Fibroblast of skin of scalp (primary cell): ENCODE data around the gene TEKT2.

Experiments
- DNase-seq: peaks from one replicate; pipeline ENCODE4 v3.0.0-alpha.2; 2013

The TEKT2 gene

DNA sequence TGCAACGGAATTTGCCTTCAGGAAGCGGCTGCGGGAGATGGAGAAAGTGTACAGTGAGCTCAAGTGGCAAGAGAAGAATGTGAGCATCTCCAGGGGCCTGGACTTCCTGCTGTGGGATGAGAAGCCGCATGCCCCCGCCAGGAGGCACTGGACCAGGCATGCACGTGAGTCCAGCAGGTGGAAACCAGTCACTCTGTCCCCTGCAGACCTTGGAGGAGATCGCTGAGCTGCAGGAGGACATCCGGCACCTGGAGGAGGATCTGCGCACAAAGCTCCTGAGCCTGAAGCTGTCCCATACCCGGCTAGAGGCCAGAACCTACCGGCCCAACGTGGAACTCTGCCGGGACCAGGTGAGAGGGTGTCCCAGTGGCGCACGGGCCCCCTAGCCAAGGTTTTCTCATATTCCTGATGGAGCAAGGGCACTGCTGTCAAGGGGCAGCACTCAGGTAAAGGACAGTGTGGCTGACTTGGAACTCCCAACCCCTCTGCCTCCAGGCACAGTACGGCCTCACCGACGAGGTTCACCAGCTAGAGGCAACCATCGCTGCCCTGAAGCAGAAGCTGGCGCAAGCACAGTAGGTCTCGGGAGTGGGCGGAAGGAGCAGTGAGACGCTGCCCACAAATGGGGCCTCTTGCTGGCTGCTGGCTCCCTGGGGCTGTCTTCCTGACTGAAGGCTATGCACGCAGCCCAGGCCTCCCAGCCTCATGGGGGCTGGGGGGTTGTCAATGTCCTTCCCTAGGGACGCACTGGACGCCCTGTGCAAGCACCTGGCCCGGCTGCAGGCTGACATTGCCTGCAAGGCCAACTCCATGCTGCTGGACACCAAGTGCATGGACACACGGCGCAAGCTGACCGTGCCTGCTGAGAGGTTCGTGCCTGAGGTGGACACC lies 3.6 kb downstream of the TEKT2 start:
- no peak for DNase-seq

DNA sequence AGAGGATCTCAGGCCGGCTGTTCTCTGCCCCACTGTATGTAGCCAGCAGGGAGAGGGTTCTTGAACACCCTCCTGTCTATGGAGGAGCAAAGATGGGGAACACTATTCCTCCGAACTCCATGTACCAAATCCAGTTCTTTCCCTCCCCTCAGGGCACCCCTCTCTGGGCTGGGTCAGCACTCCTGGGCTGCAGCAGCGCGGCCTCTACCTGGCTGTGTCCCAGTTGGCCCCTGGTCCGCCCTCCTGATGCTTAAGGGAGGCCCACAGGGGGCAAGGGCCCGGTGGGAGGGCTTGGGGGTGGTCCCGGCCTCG lies 4.3 kb downstream of the TEKT2 start:
- no peak for DNase-seq

DNA sequence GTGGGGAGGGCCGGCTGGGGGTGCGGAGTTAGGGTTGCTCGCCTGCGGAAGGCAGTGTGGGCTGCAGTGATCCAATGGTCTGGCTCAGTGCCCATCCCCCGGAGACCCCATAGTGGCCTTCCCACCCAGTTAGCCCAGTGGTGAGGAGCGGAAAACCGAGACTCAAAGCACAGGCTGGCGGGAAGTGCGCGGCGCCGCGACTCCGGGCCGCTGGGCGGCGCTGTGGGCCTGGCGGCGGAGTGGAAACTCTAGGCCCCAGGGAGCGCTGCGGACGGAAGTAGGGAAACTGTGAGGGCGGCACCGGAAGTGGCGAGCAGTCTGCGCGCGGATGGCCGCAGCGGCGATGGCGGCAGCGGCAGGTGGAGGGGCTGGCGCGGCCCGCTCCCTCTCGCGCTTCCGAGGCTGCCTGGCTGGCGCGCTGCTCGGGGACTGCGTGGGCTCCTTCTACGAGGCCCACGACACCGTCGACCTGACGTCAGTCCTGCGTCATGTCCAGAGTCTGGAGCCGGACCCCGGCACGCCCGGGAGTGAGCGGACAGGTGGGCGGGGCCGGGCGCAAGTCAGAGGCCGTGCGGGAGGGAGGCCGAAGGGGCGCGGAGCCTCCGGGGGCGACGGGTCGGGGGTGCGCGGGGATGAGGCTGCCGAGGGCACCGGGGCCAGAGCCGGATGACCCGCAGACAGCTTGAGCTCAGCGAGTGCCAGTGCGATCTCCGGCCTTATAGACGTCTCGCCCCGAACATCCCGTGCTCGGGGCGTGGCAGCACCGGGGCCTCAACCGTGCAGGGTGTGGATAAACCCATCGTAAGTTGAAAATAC lies 4.9 kb downstream of the TEKT2 start, which contains the start of gene ADPRS:
Gene ADPRS (plus strand): TSS at position 316 of the 816 bp plus-strand sequence. CDS start 13 bp downstream, at position 329.
- peak; percentile 89 for DNase-seq

DNA sequence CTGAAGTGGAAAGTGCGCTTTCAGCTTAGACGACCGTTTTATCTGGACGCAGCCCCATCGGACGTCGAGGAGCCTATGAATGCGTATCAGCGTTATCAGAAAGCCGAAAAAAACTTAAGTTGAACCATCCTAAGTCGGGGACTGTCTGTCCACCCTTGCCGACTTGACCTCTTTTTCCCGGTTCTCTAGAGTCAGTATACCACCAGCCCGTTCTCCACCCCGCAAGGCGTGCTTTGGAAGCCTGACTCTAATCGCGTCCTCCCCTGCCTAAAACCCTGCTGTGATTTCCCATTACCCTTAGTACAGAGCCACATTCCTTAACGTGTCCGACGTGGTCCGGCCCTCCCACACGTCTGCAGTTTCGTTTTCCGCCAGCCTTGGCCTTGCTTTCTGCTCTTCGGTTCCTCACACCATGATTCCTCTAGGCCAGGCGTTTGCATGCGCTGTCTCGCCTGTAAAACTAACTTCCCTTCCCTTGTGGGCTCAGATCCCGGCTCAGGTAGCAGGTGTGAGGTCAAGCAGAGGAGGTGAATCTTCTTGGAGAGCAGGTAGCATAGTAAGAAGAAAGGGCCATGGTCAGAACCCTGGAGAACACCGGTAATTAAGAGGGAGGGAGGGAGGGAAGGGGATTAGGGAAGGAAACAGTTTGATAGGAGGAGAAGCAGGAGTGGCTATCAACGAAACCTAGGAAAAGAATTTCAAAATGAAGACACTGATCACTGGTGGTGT lies 5.7 kb downstream of the TEKT2 start:
- DNase-seq = peak; percentile 59

DNA sequence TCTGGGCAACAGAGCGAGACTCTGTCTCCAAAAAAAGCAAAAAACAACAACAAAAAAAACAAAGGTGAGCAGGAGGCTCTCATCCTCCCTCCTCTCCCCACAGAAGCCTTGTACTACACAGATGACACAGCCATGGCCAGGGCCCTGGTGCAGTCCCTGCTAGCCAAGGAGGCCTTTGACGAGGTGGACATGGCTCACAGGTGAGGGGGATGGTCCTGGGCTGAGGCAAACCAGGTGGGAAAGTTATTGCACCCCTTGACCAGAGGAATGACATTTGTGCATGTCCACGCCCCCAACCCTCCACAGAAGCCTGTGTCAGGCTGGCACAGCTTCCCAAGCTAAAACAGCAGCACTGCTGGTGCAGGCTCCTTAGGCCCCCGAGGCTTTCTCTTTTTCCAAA lies 7.2 kb downstream of the TEKT2 start:
- no peak for DNase-seq

DNA sequence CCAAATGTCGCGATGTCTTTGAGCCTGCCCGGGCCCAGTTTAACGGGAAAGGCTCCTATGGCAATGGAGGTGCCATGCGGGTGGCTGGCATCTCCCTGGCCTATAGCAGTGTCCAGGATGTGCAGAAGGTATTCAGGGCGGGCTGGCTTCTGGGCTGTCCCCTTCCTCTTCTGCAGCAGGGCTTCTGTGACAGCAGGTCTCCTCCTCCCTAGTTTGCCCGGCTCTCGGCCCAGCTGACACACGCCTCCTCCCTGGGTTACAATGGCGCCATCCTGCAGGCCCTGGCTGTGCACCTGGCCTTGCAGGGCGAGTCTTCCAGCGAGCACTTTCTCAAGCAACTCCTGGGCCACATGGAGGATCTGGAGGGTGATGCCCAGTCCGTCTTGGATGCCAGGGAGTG lies 7.8 kb downstream of the TEKT2 start:
- no peak for DNase-seq

DNA sequence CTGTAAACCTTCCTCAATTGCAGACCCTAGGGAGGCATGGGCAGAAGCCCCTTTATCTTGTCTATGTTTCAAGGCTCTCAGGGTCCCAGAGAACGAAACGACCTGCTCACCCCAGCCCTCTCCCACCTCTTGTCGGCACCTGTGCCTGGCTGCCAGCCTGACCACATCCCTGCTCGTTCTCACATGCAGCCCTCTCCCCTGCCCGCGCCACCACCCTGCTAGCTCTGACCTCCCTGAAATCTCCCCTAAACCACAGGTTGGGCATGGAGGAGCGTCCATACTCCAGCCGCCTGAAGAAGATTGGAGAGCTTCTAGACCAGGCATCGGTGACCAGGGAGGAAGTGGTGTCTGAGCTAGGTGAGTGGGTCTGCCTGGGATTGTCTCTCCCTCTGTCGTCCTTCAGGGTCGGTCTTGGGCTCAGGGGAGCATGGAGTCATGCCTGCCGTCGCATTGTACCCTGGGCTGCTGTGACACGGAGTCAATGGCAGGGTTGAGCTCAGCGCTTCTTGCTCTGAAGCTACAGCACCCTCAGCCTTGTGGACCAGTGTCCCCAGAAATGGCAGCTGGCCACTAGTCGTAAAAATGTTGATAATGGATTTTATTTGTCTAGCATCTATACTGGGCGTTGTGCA lies 8.4 kb downstream of the TEKT2 start:
- no peak for DNase-seq

DNA sequence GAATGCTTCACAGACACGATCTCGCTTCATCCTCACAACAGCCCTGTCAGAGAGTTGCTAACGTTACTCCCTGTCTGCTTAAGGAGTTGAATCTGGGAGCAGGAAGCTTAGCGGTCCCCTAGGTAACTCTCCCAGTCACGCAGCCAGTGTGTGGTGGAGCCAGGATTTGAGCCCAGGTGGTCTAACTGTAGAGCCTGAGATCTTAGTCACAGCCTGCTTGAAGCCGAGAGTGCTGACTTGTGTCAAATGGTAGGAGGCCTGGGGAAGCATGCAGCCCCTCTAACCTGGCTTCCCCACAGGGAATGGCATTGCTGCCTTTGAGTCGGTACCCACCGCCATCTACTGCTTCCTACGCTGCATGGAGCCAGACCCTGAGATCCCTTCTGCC lies 8.9 kb downstream of the TEKT2 start:
- no peak for DNase-seq

DNA sequence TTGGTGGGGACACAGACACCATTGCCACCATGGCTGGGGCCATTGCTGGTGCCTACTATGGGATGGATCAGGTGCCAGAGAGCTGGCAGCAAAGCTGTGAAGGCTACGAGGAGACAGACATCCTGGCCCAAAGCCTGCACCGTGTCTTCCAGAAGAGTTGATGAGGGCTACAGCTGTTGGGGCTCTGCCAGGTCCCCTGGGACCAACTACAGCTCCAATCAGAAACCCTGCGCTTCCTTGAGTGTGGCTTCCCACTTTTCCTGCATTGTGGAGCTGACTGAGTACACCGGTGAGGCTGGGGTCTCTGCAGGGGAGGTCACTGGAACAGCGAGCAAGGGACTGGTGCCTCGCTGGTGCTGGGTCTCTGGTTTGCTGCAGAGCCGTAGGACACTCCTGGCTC lies 9.3 kb downstream of the TEKT2 start:
- DNase-seq = no peak

DNA sequence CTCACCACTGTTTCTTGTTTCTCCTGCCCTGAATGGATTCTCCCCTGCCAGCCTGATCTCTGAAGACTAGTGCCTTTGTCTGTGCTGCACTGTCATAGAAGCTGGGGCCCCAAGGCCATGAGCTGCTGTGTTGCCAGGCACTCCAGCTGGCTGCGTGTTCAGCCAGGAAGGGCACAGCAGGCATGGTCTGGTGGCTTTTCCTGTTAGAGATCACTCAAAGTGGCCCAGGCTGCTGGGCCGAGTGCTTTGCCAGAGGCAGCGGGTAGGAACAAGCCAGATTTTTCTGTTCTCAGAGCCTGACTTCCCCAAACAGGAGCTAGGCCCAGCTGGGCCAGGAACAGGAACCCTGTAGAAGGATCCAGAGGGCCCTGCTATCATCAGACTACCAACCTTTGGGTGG lies 10.0 kb downstream of the TEKT2 start:
- DNase-seq = no peak

DNA sequence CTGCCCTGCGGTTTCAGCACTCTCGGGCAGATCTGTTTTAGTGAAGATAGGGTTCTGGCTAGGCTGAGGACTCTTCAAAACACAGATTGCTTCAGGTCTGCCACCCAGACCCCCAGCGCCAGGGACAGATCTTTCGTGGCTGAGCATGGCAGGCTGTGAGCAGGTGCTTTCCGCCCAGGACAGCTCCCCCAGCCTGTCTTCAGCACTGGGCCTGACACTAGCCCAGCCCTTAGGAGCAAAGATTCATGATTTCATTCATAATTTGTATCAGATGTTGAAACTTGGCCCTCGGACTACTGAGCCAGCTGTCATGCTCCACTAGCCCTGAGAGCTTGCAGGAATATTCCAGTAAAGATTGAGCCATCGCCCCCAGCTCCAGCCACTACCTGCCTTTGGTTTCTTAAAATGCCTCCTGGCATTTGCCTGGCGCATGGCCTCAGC lies 10.7 kb downstream of the TEKT2 start:
- no peak for DNase-seq

DNA sequence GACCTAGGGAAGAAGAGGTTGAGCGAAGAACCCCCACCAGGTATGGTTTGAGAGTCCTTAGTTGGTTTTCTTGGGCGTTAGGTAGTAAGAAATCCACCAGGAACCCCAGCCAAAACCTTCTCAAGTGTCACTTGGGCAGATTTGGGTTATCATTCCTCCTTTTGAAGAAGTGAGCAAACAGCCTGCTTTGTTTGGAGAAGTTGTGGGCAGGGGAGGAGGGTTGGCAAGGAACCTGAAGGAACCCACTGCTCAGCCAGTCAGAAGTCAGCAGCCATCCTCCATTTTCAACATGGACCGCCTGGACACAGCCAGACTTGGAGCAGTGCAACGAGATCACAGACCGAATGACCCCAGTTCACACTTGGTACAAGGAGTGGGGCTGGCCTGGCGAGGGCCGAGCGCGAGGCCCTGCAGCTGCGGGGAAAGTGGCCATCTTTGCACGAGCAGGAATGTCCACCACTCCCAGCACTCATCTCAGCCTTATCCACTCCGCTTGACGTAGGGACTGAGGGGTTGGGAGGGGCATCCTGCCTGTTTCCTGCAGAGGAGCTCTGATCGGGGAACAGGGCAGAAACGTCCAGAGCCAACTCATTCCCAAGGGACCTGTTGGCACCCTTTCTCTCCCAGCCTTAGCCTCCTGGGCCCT lies 12.0 kb downstream of the TEKT2 start:
- DNase-seq = no peak

DNA sequence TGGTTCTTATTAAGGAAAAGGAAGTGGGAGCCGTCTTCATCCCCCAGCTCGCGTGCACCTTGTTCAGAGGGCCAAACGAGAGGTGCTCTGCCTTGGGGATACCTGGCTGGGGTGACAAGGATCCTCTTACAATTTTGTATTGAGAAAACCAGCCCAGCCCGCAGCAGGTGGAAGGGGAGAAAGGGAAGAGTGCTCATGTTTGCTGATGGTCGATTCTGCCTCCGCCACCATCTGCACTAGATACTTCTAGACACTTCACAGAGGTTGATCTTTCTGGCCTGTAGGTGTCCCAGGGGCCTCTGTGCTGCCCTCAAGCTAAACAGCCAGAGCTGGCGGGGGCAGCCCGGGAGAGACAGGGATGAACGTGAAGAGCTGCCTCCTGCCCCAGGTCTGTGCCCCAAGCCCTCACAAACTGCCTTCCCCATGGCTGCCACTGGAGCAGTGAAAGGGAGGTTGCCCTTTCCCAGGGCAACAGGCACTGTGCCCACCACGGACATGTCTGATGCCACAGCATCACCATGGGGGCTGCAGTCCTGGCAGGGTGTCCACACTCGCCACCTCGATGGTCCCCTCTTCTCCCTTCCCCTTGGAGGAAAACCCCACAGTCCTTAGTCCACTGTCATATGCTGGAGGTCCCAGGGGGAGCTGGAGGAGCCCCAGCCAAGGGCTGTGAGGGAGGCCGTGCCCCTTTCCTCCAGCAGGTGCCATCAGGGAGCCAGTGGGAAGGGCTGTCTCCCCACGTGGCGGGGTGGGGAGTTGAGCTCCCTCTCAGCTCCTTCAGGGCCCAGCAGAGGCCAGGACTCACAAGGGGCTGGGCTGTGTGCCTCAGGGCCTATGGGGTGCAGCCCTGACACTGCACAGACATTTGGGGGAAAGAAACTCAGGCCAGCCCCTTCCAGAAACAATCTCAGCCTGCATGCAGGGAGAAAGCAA lies 12.9 kb downstream of the TEKT2 start:
- peak; percentile 40 for DNase-seq

DNA sequence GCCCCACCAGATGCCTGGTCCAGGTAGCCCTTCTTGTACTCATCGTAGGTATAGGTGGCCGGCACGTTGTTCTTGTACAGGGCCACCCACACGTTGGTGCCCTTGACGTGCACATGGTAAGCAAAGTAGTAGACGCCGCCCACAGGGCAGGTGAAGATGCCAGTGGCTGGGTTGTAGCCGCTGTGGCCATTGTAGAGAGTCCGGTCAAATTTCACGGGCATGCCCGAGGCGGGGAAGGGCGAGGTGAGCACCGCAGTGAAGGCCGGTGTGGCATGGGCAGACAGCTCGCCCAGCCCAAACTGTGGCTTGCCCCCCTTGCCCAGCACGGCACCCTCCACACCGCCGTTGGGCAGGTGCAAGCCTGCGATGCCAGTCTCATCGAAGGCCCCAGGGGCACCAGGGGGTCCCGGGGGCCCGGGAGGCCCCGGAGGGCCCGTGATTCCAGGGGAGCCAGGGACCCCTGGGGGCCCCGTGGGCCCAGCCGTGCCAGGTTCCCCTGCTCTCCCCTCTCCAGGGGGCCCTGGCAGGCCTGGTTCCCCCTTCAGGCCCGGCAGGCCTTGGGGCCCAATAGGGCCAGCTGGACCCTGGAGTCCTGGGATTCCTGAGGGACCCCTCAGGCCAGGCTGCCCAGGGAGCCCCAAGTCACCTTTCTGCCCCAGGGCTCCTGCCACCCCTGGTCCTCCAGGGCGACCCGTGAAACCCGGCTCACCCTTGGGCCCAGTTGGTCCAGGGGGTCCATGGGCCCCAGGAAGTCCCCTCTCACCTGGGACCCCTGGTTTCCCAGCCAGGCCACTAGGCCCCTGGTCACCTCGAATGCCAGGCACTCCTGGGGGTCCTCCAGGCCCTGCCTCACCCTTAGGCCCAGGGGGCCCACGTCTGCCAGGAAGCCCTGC lies 14.0 kb downstream of the TEKT2 start:
- no peak for DNase-seq

DNA sequence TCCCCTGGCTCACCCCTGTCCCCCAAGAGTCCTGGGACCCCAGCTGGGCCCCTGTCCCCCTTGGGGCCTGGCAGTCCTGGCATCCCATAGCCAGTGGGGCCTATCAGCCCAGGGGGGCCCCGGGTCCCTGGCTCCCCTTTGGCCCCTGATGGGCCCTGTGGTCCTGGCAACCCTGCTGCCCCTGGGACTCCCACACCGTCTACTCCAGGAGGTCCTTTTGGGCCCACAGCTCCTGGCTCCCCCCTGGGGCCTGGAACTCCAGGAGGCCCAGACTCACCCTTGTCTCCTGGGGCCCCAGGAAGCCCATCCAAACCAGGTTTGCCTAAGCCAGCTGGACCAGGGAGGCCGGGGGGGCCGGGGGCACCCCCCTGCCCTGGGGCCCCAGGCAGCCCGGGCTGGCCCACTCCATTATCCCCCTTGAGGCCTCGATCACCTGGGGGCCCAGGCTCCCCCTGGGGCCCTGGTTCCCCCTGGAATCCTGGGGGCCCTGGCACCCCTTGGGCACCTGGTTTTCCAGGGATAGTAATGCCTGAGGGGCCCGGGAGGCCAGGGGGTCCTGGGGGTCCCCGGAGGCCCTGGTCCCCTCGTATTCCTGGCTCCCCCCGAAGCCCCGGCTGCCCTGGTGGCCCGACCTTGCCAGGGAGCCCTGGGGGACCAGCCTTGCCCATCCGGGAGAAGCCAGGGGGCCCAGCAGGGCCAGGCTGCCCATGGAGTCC lies 14.9 kb downstream of the TEKT2 start:
- no peak for DNase-seq

DNA sequence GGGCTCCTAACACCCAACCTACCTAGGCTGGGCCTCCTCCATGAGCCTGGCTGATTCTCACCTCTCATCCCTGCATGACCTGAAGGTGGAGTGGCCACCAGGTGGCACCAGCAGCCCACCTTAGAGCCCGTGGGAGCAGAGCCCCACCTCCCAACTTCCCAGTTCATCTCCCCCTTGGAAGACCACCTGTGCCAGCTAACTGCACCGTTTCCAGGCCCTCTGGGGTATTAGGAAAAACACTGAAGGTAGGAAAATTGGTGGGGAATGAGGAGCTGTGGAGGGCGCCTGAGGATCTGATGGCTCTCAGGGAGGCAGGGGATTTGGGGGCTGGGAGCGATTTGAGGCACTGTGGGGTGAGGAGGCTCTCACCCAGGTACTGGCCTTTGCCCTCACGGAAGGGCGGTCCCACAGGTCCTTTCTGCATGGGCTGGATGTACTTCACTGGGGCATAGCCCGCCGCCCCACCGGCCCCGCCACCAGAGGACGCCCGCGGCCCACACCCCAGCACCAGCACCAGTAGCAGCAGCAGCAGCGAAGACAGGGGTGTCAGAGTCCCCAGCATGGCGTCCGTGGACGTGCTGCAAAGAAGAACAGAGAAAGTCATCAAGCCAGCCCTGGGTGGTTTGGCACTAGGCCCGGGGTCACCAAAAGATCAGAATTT lies 15.9 kb downstream of the TEKT2 start:
- peak; percentile 77 for DNase-seq

DNA sequence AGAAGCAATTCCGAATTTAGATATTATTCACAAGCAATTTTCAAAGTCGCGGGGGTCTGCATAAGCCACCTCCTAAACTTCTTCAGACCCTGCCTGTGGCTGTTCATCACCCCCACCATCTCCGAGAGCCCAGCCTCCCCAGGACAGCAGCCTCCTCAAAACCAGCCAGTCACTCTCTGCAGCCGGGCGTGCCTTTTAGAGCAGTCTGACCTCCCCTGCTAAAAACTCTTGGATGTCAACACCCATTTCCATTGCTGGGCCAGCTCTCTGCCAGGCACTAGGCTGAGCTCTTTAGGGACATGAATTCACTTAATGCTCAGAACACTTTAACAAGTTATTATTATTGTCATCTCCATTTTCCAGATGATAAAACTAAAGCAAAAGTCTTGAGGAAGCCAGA lies 16.5 kb downstream of the TEKT2 start:
- no peak for DNase-seq

DNA sequence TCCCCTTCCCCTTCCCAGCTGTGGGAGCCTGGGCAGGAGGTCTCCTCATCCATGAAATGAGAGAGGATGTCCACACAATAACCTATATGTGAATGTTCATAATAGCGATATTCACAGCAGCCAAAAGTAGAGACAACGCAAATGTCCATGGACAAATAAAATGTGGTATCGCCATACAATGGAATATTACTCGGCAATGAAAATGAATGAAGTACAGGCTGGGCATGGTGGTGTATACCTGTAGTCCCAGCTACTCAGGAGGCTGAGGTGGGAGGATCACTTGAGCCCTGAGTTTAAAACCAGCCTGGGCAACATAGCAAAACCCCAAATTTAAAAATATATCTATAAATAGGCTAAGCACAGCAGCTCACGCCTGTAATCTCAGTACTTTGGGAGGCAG lies 17.7 kb downstream of the TEKT2 start:
- DNase-seq = no peak

DNA sequence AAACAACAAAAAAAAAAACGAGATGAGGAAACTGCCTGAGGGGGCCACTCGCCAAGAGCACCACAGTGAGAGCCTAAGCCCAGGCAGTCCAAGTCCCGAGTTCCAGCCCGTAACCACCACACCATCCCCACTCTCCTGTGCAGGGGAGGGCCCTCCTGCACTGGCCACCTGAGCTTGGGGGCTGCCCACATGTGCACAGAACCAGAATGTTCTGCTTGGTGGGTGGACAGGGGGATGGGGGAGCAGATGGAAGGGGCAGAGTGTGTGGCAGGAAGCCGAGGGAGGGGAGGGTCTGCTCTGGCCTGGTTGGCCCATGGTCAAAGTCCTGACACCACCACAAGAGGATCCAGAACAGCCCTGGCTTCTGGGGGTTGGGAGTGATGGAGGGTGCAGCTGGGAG lies 22.4 kb downstream of the TEKT2 start:
- no peak for DNase-seq
